ENCODE measurements around the gene TBX21.

TBX21 gene, protein sequence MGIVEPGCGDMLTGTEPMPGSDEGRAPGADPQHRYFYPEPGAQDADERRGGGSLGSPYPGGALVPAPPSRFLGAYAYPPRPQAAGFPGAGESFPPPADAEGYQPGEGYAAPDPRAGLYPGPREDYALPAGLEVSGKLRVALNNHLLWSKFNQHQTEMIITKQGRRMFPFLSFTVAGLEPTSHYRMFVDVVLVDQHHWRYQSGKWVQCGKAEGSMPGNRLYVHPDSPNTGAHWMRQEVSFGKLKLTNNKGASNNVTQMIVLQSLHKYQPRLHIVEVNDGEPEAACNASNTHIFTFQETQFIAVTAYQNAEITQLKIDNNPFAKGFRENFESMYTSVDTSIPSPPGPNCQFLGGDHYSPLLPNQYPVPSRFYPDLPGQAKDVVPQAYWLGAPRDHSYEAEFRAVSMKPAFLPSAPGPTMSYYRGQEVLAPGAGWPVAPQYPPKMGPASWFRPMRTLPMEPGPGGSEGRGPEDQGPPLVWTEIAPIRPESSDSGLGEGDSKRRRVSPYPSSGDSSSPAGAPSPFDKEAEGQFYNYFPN

DNA sequence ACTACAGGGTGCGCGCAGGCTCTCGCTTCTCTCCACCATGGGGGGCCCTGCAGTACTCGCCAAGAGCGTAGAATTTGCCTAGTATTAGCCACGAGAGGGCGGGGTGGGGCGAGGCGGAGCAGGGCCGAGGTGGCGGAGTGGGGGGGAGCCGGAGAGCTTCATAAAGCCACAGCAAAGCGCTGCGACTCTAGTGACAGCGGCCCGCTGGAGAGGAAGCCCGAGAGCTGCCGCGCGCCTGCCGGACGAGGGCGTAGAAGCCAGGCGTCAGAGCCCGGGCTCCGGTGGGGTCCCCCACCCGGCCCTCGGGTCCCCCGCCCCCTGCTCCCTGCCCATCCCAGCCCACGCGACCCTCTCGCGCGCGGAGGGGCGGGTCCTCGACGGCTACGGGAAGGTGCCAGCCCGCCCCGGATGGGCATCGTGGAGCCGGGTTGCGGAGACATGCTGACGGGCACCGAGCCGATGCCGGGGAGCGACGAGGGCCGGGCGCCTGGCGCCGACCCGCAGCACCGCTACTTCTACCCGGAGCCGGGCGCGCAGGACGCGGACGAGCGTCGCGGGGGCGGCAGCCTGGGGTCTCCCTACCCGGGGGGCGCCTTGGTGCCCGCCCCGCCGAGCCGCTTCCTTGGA lies at the start of gene TBX21:
TBX21 (plus strand) TSS at position 190 of the 627 bp plus-strand sequence; CDS start at position 409, 219 bp downstream.
- peak; percentile 78 to 85 (median 84) for DNase-seq (ENCODE audit: low read depth in 2 of 3, low spot score in 2 of 3)

DNA sequence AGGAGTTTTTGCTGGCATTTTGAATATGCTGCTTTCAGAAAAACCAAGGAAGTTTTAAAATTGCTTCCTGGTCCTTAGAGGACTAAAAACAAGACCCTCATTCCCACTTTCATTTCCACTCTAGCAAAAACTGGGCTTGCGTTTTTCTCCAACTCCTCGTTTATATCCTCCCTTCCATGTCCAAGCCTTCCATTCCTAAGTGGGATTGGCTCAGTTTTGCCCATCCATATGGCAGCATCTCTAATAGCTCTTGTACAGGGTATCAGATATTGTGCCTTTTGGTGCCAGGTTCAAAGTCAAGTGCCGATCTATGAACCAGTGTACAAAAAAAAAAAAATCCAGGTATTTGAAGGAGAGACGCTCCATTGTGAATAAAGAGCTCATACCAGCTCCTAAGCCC lies 49.0 kb upstream of the TBX21 start:
- DNase-seq (ENCODE audit: low read depth in 2 of 3, low spot score in 2 of 3) = no peak

DNA sequence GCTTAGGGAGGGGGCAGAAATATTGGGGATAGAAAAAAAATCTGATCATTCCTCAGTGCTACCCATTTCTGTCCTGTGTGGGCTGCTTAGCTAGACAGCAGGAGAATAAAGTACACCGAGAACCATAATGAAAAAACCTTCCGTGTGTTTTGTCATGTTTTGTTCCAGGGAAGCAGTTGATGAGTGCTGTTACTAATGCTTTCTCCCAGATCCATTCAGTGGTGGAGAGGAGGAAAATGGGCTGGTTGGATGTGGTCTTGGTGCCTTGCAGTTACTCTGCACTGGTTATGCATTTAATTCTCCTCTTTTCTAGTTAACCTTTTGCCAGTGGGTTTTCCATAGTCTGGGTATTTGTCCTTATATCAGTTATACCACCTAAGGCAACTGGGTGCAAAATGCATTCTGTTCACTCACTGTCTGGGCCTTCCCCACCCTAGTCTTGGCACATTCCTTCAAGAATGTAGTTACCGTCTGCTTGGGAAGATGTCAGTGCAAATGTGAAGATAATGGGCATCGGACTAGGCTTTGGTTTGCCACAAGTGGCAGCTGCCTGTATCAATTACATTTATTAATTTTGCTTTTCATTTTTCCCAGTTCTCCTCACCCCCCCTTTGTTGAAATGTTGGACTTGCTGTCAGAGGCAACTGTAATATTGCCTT lies 48.4 kb upstream of the TBX21 start:
- DNase-seq (ENCODE audit: low read depth in 2 of 3, low spot score in 2 of 3) = no peak

DNA sequence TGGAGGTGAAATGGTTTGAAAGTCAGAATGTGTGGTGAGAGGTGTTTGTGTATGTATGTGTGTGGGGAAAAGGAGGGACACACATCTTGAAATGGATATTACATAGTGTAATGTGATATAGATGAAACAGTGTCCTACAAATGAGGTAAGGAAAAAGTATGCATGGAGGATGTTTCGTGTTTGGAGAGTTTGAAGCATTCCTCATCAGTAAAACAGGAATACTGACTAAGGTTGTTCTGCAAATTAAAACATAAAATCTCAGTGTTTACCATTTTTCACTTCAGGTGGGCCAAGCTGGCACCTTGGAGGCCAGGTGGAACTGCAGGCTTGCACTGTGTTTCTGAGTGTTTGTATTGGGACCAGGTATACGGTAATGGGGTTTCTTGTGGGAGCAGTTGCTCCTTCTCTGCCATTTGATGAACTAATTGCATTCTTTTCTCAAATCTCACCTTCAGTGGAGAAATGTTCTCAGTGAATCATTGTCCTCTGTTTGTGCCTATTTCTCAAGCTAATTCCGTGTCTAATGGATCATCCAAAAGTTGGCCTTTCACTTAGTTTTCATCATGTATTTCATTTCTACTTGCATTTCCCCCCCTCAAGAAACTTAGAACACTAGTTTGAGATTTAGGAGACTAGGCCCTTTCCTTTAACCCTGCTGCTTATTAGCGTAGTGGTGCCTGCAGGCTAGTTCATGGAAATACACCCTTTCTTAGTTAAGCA lies 47.3 kb upstream of the TBX21 start:
- no peak for DNase-seq (ENCODE audit: low read depth in 2 of 3, low spot score in 2 of 3)

DNA sequence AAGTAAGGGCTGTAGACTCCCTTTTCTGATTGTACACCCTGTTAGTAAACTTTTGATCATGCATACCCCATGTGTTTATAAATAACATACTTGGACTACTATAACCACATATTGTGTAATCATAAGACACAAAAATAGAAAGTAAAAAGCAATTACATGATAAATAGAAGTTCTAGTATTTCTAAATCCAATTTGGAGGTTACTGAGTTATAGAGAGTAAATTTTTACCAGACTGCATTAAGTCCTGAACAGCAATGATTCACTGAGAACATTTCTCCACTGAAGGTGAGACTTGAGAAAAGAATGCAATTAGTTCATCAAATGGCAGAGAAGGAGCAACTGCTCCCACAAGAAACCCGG lies 46.8 kb upstream of the TBX21 start:
- DNase-seq (ENCODE audit: low read depth in 2 of 3, low spot score in 2 of 3) = no peak

DNA sequence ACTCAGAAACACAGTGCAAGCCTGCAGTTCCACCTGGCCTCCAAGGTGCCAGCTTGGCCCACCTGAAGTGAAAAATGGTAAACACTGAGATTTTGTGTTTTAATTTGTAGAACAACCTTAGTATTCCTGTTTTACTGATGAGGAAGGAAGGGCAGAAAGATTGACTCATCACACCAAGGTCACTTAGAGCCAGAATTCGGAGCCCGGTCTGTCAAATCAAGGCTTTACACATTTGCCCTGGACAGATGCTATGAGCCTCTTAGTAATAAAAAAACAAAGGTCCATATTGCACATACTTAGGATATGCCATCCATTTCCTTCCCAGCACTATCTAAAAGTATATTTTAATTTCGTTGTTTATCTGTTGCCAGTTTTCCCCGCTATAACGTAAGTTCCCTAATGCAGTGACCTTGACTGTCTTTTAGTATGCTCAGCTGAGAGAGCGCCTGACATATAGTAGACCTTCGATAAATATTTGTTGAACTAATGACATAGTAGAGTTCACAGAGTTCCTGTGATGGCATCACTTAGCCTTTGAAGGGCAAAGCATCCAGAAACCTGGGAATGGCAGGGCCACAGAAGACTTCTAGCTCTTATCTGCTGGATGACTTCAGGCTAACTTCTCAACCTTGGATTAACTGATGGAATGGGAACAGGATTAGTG lies 46.2 kb upstream of the TBX21 start:
- no peak for DNase-seq (ENCODE audit: low read depth in 2 of 3, low spot score in 2 of 3)

DNA sequence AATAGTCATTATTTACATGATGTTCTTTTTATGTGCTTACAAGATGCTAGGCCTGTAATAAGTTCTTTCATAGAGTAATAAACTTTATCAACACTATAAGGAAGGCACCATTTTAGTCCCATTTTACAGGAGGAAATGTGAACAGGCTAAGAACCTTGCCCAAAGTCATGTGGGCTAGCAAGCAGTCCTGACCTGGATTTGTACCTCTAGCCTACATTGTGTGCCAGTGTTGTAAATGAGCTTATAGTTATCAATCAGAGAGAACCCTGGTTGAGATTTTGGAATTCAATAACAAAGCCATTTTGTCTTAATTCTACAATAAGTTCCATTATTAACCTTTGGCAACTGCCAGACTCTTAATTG lies 45.7 kb upstream of the TBX21 start:
- DNase-seq (ENCODE audit: low read depth in 2 of 3, low spot score in 2 of 3) = no peak

DNA sequence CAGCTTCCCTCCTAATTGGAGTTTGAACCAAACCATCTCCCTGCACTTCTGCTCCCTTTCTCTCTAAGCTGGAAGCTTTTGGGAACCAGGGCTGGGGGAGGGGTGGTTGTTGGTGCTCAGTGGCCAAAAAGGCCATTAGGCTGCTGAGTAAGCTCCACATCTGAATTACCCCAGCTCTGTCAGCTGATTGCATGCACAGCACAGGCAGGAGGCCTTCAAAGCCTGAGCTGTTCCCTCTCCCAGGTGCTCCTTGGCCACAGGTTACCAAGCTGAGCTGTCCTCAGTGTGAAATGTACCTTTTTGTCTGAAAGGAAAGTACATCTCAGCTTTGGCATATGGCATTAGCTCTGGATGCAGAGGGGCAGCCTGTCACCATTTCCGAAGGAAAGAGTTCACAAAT lies 45.3 kb upstream of the TBX21 start:
- no peak for DNase-seq (ENCODE audit: low read depth in 2 of 3, low spot score in 2 of 3)

DNA sequence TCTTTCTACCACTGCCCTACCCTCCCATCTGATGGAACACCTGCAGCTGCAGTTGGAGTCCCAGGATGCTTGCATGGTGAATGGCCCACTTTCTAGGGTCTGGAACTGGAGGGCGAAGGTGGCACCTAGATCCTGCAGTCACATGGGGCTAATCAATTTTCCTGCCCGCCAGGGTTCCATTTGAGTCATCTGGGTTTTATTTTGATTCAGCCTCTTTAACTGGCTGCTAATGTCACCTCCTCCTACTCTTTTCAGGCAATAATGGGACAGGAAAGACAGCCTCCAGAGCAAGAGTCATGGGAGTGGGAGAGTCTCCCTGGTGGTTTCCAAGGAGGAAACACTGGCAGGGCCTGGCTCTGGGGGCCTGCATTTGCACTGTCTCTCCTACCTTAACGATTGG lies 42.9 kb upstream of the TBX21 start:
- no peak for DNase-seq (ENCODE audit: low read depth in 2 of 3, low spot score in 2 of 3)

DNA sequence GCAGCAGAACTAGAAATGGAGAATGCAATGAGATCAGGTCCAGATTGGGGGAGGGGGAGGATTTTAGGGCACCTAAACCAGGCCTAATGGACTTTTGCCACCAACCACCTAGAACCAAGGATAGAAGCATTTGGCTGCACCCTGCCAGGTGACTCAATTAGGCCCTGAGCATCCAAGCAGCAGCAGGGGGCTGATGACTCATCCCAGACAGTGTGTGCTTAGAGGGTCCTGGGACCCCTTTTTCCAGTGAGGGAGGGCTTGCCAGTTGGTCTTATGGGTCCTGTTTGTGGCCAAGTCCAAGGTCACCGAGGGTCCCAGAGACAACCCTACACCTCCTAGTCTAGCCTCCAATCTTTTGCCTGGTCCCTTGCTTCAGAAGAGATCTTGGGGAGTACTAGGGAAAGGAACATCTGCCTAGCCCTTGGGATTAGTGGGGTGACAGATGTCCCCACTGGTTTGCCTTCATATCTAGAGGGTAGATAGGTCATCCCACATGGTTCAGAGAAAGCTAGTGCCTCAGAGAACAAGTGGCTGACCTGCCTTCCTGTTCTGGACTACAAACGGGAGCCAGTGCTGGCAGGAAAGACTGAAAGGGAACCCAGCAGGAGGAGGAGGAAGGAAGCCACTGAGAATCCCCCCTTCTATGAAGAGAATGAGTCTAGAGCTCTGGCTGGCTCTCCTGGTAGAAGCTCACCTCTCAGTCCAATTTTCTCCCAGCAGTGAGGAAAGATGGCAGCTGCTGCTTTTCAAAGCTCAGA lies 40.7 kb upstream of the TBX21 start:
- DNase-seq (ENCODE audit: low read depth in 2 of 3, low spot score in 2 of 3) = no peak

DNA sequence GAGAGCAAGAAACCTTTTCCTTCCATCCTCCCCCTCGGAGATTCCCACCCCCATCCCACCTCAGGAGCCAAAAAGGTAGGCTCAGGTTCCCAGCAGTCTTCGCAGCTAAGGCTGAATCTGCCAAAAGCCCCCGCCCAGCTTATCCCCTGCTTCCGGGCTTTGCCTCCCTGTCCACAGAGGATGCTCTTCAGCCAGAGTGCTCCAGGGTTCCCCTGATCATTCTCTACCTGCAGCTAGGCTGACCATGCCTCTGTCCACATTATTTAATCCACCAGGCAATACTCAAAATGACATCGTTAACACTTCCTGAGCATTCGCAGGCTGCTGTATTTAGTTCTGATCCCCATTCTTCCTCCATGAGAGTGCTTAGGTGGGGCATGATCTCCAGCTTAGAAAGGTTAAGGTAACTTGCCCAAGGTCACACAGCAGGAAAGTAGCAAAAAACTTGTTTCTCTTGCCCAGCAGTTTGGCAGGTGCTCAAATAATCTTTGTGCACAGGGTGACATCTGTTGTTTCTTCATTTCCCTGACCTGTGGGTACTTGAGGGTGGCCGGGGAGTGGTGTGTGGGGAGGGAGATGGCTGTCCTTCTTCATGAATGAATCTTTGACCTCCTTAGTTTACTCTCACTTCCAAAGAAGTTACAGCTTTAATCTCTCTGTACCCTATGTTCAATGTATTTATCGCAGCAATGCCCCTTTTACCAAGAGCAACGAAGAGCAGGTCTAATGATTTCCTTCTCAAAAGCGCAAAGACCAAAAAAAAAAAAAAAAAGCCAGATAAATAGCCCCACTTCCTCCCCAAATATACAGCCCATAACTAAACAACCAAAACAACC lies 39.9 kb upstream of the TBX21 start:
- DNase-seq (ENCODE audit: low read depth in 2 of 3, low spot score in 2 of 3) = no peak

DNA sequence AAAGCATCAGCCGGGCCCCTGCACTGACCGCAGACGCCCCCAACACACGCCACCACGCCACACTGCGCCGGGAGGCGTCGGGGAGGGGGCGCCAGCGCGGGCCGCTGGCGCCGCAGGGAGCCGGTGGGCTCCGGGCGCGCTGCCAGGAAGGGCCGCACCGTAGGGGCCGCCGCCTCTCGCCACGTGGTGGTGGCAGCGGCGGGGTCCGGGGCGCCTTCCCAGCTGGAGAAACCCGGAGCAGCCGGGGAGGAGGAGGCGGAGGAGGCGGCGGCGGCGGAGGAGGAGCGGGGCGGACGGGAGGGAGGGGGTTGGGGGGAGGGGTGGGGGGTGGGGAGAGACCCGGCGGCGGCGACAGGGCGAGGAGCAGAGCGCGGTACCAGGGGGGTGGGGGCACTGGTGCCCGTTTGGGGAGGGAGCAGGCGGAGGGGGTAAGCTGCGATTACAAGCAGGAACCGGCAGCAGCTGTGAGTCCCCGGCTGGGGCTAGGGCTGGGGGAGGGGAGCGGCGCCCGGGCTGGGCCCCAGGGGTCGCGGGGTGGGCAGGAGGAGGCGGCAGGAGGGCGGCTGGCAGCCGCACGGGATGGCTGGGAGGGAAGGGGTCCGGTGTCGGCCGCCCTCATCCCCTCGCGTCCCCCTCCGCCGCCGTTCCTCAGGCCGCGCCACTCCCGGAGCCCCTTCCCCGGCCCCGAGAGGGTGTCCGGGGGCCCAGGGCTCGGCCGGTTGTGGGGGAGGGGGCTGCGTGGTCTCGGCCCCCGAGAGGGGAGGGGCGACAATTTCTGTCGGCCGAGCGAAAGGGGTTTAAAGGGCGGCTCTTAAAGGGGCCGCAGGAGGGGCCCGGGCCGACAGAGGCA lies 39.1 kb upstream of the TBX21 start, which contains the start of gene TBKBP1:
TBKBP1 (plus strand) TSS at position 431 of the 850 bp plus-strand sequence. CDS start 1,952 bp downstream, outside the sequence.
- no peak for DNase-seq (ENCODE audit: low read depth in 2 of 3, low spot score in 2 of 3)

DNA sequence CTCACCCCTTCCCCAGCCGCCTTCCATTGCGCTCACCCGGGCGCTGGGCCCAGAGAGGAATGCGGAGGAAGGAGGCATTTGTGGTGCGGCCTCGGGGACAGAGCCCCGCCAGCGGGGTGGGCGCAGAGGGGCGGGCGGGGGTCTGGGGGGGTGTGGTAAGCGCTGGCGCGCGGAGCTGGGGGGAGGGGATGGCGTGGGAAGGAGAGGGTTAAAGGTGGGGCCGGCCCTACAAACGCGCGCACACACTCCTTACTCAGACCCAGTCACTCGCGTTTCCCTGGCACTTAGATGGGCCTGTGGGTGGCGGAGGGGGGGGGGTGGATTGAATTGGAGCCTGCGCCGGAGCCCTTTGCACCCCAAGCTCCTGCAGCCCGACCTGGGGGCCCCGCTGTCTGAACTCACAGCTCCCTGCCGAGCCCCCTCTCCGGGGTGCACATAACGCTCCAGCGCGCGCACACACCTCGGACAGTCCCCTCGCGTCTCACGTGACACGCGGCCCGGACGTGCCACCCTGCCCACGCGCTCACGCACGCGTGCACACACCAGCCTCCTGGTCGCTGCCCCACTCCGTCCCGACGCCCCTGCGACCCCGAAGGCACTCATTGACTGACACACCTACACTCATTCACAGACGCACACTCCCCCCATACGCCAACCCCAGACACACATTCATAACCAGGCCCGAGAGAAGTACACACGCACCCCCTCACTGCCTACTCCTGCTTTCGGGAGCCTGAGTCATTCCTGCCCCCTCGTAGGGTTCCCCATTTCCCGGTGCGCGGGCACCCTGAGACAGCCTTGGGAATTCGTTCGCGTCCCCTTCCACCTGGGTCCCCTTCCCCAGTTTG lies 38.2 kb upstream of the TBX21 start:
- DNase-seq (ENCODE audit: low read depth in 2 of 3, low spot score in 2 of 3) = no peak

DNA sequence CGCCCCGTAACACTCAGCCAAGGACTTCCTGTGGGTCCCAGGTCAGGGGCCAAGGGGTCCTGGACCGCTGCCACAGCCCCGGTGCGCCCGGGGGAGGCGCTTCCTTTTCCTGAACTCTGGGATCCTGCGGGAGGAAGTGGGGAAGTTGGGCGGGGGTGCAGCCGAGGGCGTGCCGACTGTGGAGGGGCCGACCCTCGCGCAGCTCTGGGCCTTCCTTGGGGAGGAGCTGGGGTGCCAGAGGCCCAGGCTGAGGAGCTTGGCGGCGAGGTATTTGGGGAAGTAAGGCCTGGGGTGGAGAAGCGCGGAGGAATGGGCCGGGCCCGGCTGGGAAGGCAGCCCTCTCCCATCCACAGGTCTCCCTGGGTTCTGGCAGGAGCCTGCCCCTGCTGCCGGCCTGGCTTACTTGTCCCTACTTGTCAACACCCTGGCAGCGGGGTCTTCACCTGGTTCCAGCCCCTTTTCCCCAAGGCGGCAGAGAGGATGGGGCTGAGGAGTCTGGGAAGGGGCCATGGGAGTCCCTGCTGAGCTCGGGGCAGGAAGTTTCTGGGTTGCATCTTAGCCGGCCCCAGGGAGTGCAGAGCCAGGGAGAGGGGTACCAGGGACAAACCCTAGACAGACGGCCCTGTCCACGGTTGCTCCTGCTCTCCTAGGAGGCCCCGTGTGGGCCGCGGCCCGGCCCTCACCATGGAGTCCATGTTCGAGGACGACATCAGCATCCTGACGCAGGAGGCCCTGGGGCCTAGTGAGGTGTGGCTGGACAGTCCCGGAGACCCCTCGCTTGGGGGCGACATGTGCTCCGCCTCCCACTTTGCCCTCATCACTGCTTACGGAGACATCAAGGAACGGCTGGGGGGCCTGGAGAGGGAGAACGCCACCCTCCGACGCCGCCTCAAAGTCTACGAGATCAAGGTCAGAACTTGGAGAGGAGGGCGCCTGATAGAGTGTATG lies 37.3 kb upstream of the TBX21 start:
- no peak for DNase-seq (ENCODE audit: low read depth in 2 of 3, low spot score in 2 of 3)

DNA sequence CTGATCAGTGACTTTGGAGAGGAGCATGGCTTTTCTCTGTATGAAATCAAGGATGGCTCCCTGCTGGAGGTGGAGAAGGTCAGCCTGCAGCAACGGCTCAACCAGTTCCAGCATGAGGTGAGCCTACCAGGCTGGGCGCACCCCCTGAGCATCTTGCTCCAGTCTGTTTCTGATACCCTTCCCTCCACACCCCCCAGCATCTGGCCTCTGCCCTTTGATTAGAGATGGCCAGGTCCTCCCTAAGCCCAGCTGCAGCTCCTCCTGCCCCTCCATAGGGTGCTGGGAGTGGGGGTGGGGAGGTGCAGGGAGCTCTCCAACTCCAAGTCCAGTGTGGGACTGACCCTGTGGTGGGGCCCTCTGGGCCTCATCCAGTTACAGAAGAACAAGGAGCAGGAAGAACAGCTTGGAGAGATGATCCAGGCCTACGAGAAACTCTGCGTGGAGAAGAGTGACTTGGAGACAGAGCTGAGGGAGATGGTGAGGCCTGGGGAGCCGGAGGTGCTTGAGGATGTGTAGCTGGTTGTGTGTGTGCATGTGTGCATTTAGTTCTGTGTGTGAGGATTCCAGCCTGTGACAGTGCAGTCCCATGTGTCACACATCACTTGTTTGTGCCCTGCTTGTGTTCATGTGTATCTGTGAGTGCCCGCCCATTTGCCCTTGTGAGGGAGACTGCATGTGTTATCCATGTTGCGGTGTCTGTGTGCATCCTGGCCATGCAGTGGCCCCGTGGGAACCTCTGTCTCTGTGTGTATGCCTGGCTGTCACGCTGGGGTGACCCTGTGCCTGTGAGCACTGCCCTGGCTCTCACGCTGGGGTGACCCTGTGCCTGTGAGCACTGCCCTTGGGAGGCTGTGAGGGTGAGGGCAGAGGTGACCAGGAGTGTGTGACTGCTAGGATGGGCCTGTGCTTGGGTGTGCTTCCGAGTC lies 36.1 kb upstream of the TBX21 start:
- no peak for DNase-seq (ENCODE audit: low read depth in 2 of 3, low spot score in 2 of 3)

Data from activated CD8-positive, alpha-beta memory T cell treated with anti-CD3 and anti-CD28 coated beads for 48 hours (primary cell).